DND-41 (cell line): Measurements from ENCODE around the gene SCN5A.

Source experiments
- ATAC-seq: fragments of 200-7000 bp; cut with Tn5 transposase; 3 replicates; pipeline ENCODE4 v1.9.1; 2021; ENCODE audit warnings: low read depth; ENCODE audit not compliant: insufficient read depth
- DNase-seq: peaks from one replicate; pipeline ENCODE4 v3.0.0-alpha.2; 2020
- H2AFZ ChIP-seq: 2 replicates; pipeline ENCODE4 v1.6.0; 2012; ENCODE audit warnings: low read depth, low read length
- H3K27ac ChIP-seq: 2 replicates; pipeline ENCODE4 v1.5.1; 2012; ENCODE audit warnings: low read length, inconsistent platforms
- H3K27me3 ChIP-seq: fragments of 200-600 bp; sonication (generic); 2 replicates; pipeline ENCODE4 v1.6.0; 2012; ENCODE audit warnings: low read length, mild to moderate bottlenecking, inconsistent platforms; ENCODE audit not compliant: insufficient read depth, poor library complexity
- H3K36me3 ChIP-seq: 2 replicates; pipeline ENCODE4 v1.5.1; 2012; ENCODE audit warnings: low read length, inconsistent platforms; ENCODE audit not compliant: insufficient read depth
- H3K4me1 ChIP-seq: 2 replicates; pipeline ENCODE4 v1.5.1; 2012; ENCODE audit warnings: mild to moderate bottlenecking, low read length; ENCODE audit not compliant: insufficient read depth
- H3K4me2 ChIP-seq: 2 replicates; pipeline ENCODE4 v1.6.0; 2012; ENCODE audit warnings: mild to moderate bottlenecking, moderate library complexity, low read length, inconsistent platforms; ENCODE audit not compliant: insufficient read depth
- H3K4me3 ChIP-seq, 2 experiments: fragments of 200-600 bp in 1 of 2; shearing (Covaris generic) in 1 of 2; 2 replicates each; pipeline ENCODE4 v1.5.1; 2012 to 2016; ENCODE audit warnings: inconsistent platforms in 2 of 2, low read length in 2 of 2, mild to moderate bottlenecking in 2 of 2, low read depth in 1 of 2, moderate library complexity in 1 of 2
- H3K79me2 ChIP-seq: 2 replicates; pipeline ENCODE4 v1.6.0; 2012; ENCODE audit warnings: low read length, inconsistent platforms; ENCODE audit not compliant: insufficient read depth
- H3K9ac ChIP-seq: 2 replicates; pipeline ENCODE4 v1.6.0; 2012; ENCODE audit warnings: low read depth, mild to moderate bottlenecking, inconsistent platforms, low read length, moderate library complexity
- H3K9me3 ChIP-seq: 2 replicates; pipeline ENCODE4 v1.5.1; 2012; ENCODE audit warnings: low read length, moderate library complexity, mild to moderate bottlenecking, inconsistent platforms; ENCODE audit not compliant: insufficient read depth, severe bottlenecking
- H4K20me1 ChIP-seq: 2 replicates; pipeline ENCODE4 v1.6.0; 2012; ENCODE audit warnings: low read length; ENCODE audit not compliant: insufficient read depth
- CTCF ChIP-seq: IDR thresholded peaks from 2 replicates; pipeline ENCODE4 v1.5.1; 2012; ENCODE audit warnings: borderline replicate concordance, low read length, moderate library complexity, mild to moderate bottlenecking; ENCODE audit not compliant: poor library complexity, severe bottlenecking; ENCODE audit errors: extremely low read depth
- EZH2 ChIP-seq: IDR thresholded peaks from 3 replicates; pipeline ENCODE4 v1.6.1; 2012; ENCODE audit warnings: borderline replicate concordance, low read depth, mild to moderate bottlenecking, moderate library complexity, low read length, inconsistent platforms; ENCODE audit not compliant: severe bottlenecking

The SCN5A gene

DNA sequence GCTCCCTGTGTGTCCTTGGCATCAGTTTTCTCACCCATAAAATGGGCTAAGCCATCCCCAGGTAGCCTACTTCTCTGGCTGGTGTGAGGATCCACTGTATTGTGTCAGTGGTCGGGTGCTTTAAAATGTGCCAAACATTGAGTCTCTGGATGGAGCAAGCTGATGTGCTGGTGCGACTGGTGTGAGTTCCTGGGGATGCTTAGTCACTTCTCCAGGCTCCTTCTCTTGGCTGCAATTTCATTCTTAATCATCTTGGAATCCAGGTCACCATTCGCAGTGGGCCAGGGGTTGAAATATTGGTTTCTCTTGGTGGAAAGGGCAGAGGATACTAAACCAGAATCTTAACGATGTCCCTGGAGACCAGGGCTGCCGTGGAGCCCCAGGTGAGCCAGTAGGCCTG, 29.3 kb downstream of the SCN5A start:
- H3K27me3 ChIP-seq, result peaks cover 16% of the 10 kb centered on the region
- H2AFZ ChIP-seq, result no peak overlapping the region
- TF ChIP-seq EZH2 (no peak), CTCF (no peak)
- H3K79me2 ChIP-seq, result no peaks in the 10 kb centered on the region
- DNase-seq, result no peak
- no peak overlapping the region for H3K9ac ChIP-seq
- no peak overlapping the region for H3K27ac ChIP-seq
- H3K4me3 ChIP-seq, result no peak overlapping the region
- ATAC-seq, result no peak
- H4K20me1 ChIP-seq, result peaks cover 5% of the 10 kb centered on the region; the same call in 1 of the 2 replicates
- H3K4me1 ChIP-seq, result no peaks in the 10 kb centered on the region
- no peaks in the 10 kb centered on the region for H3K36me3 ChIP-seq
- H3K9me3 ChIP-seq, result no peaks in the 10 kb centered on the region
- no peak overlapping the region for H3K4me2 ChIP-seq

DNA sequence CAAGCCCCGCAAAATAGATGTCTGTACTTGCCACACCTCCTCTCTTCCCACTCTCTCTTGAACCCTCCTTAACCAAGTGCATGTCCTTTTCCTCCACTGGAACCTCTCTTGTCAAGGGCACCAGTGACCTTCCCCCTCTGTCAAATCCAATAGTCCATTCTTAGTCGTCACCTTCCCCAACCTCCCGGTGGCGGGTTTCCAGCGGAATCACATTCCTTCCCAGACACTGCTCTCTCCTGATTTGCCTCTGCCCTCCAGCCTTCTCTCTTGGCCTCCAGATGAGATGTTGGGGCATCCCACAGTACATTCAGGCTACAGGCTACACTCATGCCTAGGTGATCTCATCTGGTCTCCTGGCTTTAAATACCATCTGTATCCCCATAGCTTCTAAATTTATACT, 31.1 kb downstream of the SCN5A start:
- no peak overlapping the region for H2AFZ ChIP-seq
- H3K4me1 ChIP-seq, result no peaks in the 10 kb centered on the region
- H3K4me2 ChIP-seq, result no peak overlapping the region
- H3K9ac ChIP-seq, result no peak overlapping the region
- H3K27me3 ChIP-seq, result peaks cover 16% of the 10 kb centered on the region
- TF ChIP-seq CTCF, result no peak
- TF ChIP-seq EZH2, result no peak
- no peaks in the 10 kb centered on the region for H3K36me3 ChIP-seq
- H3K27ac ChIP-seq, result no peak overlapping the region
- H3K9me3 ChIP-seq, result no peaks in the 10 kb centered on the region
- peaks cover 5% of the 10 kb centered on the region; the same call in 1 of the 2 replicates for H4K20me1 ChIP-seq
- H3K79me2 ChIP-seq, result no peaks in the 10 kb centered on the region
- no peak for DNase-seq
- ATAC-seq, result no peak
- no peak overlapping the region for H3K4me3 ChIP-seq

DNA sequence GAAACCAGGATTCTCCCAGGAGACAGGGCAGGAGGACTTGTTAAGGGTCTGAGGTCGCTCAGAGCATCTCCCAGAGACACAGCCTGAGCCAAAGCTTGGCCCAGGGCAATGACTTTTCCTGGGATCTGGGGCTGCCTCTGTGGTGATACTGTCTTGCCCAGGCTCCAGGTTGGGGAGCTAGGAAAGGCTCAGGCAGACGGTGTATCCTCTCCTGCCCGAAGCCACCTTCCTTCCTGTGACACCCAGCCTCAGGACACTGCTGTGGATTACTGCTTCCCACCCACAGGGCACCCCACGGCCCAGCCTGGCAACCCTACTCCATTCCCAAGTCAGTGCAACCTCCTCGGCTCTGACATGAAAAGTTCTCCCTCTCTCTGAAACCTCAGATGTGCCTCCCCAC, 31.9 kb downstream of the SCN5A start:
- H3K79me2 ChIP-seq, result no peaks in the 10 kb centered on the region
- peaks cover 16% of the 10 kb centered on the region for H3K27me3 ChIP-seq
- H3K4me1 ChIP-seq, result no peaks in the 10 kb centered on the region
- H3K4me3 ChIP-seq, result no peak overlapping the region
- no peaks in the 10 kb centered on the region for H3K9me3 ChIP-seq
- peaks cover 5% of the 10 kb centered on the region; the same call in 1 of the 2 replicates for H4K20me1 ChIP-seq
- no peak overlapping the region for H3K27ac ChIP-seq
- H3K9ac ChIP-seq, result no peak overlapping the region
- no peak overlapping the region for H3K4me2 ChIP-seq
- DNase-seq, result no peak
- no peaks in the 10 kb centered on the region for H3K36me3 ChIP-seq
- TF ChIP-seq CTCF, result no peak
- no peak for TF ChIP-seq EZH2
- no peak overlapping the region for H2AFZ ChIP-seq
- ATAC-seq, result no peak

DNA sequence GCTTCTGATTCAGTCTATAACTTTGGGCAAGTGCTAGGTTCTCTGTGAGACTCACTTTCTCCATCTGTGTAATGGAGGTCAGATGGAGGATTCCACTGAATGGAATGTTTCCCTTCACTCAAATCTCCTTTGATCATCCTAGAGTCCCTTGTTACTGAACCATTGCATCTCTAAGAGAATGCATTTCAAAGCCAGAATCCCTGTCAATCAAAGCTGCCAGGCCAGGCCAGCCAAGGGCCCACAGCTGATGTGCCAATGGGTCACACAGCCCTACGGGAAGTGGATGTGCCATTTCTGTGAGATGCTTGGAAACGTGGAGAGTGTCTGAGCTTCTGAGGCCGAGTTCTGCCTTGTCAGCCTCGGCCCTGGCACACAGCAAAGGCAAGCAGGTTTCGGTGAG, 32.4 kb downstream of the SCN5A start:
- H3K36me3 ChIP-seq, result no peaks in the 10 kb centered on the region
- H4K20me1 ChIP-seq, result peaks cover 5% of the 10 kb centered on the region; the same call in 1 of the 2 replicates
- no peak overlapping the region for H3K4me3 ChIP-seq
- H3K9me3 ChIP-seq, result no peaks in the 10 kb centered on the region
- H3K9ac ChIP-seq, result no peak overlapping the region
- H3K79me2 ChIP-seq, result no peaks in the 10 kb centered on the region
- H3K27ac ChIP-seq, result no peak overlapping the region
- H3K27me3 ChIP-seq, result peaks cover 16% of the 10 kb centered on the region
- no peak for DNase-seq
- TF ChIP-seq EZH2, result no peak
- TF ChIP-seq CTCF, result no peak
- no peak overlapping the region for H2AFZ ChIP-seq
- H3K4me2 ChIP-seq, result no peak overlapping the region
- H3K4me1 ChIP-seq, result no peaks in the 10 kb centered on the region
- ATAC-seq, result no peak
